ENCODE results near the gene SLC35B4.

DNA sequence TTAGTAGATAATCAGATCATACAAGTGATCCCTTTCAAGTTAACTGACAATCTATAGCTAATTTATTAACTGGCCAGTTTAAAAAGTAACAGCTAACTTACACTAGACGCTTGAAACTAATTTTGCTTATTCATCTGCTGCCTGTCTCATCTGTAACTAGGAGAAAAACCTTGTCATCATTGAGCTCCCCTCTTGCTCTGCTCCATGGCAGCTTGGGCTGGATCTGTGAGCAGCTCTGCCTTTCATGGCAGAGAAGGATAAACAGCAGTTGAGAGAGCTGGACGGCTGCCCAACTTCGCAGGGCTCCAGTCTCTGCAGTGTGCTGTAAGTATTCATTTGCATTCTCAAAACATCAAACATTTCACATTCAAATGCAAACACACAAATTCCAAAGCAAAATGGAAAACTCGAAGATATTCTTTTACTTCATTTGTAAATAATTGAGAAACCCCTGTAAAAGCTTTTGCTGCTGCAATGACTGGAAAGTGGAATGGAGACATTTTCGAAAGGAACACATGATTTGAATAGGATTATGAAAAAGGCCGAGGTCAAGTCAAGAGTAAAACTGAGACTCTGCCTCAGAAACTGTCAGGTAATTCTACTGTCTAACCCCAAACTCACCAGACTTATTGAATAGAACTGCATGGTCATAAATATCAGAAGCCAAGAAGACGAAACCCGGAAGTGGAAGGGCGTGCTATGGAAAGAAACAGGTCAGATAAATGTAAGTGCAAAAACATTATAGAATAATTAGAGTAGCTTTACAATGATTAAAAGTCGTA, 17.6 kb downstream of the SLC35B4 start:
- no peak for TF ChIP-seq POLR2A (IDR thresholded peaks at IDR 0.05)
- TF ChIP-seq, protein P1, sequence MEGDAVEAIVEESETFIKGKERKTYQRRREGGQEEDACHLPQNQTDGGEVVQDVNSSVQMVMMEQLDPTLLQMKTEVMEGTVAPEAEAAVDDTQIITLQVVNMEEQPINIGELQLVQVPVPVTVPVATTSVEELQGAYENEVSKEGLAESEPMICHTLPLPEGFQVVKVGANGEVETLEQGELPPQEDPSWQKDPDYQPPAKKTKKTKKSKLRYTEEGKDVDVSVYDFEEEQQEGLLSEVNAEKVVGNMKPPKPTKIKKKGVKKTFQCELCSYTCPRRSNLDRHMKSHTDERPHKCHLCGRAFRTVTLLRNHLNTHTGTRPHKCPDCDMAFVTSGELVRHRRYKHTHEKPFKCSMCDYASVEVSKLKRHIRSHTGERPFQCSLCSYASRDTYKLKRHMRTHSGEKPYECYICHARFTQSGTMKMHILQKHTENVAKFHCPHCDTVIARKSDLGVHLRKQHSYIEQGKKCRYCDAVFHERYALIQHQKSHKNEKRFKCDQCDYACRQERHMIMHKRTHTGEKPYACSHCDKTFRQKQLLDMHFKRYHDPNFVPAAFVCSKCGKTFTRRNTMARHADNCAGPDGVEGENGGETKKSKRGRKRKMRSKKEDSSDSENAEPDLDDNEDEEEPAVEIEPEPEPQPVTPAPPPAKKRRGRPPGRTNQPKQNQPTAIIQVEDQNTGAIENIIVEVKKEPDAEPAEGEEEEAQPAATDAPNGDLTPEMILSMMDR (IDR thresholded peaks at IDR 0.05), result no peak

All from testis (tissue), 2 donors.